GM12891 (cell line): ENCODE results near the gene TIGD6.

Source experiments
- POLR2A ChIP-seq: IDR thresholded peaks from 2 replicates; pipeline ENCODE4 v1.6.1; 2011; ENCODE audit warnings: low read depth, low read length, control low read depth
- POLR2AphosphoS5 ChIP-seq: IDR thresholded peaks from 2 replicates; pipeline ENCODE4 v1.6.1; 2011; ENCODE audit warnings: low read depth, low read length, control low read depth
- POU2F2 ChIP-seq: IDR thresholded peaks from 2 replicates; pipeline ENCODE4 v1.6.1; 2011; ENCODE audit warnings: low read depth, mild to moderate bottlenecking, control low read depth, low read length, moderate library complexity
- TAF1 ChIP-seq: IDR thresholded peaks from 2 replicates; pipeline ENCODE4 v1.6.1; 2011; ENCODE audit warnings: low read depth, low read length, control low read depth

- TF ChIP-seq POLR2AphosphoS5 (no peak), POU2F2 (no peak), POLR2A (no peak), TAF1 (no peak)
Observed at GRCh38 chr5:150006318-150006717, 5.9 kb upstream of the TIGD6 start.
